GM21723 (cell line): ENCODE results near the gene PPP1R3E.

Experiments used
- ATAC-seq: cut with Tn5 transposase; IDR thresholded peaks from one replicate; pipeline ENCODE4 v1.9.1; 2021; ENCODE audit warnings: mild to moderate bottlenecking, moderate library complexity; ENCODE audit not compliant: unreplicated experiment

The PPP1R3E gene

DNA sequence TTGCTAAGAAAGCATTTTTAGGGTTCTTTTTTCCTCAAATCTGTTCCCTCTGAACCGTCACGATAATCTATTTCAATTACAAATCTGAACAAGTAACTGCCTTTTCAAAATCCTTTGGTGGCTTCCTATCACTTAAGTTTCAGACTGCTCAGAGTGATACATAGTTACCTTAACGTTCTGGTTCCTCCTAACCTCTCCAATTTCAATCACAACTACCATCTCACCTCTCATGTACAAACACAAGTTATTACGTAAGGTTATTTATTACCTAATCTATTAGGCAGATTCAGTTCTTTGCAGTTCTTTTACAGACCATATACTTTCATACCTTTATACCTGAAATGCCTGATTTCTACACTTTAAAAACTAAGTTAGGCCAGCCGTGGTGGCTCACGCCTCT lies 52.8 kb downstream of the PPP1R3E start:
- no peak for ATAC-seq

DNA sequence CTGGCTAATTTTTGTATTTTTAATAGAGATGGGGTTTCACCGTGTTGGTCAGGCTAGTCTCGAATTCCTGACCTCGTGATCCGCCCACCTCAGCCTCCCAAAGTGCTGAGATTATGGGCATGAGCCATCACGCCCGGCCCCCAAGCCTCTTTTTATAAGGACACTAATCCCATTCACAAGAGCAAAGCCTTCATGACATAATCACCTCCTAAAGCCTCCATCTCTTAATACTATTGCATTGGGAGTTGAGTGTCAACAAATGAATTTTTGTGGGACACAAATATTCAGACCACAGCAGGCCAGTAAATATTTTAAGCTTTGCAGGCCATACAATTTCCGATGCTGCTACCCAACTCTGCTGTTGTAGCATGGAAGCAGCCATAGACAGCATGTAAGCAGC lies 54.1 kb downstream of the PPP1R3E start:
- ATAC-seq = no peak
